Prostate gland (tissue), 2 donors: ENCODE measurements around the gene PCDHGA1. TPM values are rescaled to one million over a fixed set of nuclear protein-coding genes. Genes with fewer than 3 reads are reported as not detected.

Source experiments
- DNase-seq: peaks from one replicate; pipeline ENCODE4 v3.0.0-alpha.2; 2019; ENCODE audit warnings: low spot score
- H3K27ac ChIP-seq, 2 donors: fragments of 200-600 bp; sonication (generic); 2 replicates each; pipeline ENCODE4 v1.5.1; 2017 to 2019
- H3K27me3 ChIP-seq: fragments of 200-600 bp; sonication (generic); replicated peaks from 2 replicates; pipeline ENCODE4 v1.5.1; 2019; ENCODE audit not compliant: insufficient read depth
- H3K36me3 ChIP-seq, 2 donors: fragments of 200-600 bp; sonication (generic); 1 replicate in 1 of 2; 2 replicates in 1 of 2; pipeline versions ENCODE4 v1.5.1 to v1.8.1; 2017 to 2019
- H3K4me1 ChIP-seq: fragments of 200-600 bp; sonication (generic); replicated peaks from 2 replicates; pipeline ENCODE4 v1.5.1; 2019
- H3K4me3 ChIP-seq, 2 donors: fragments of 200-600 bp; sonication (generic); 2 replicates each; pipeline ENCODE4 v1.5.1; 2017 to 2019
- H3K9me3 ChIP-seq: fragments of 200-600 bp; sonication (generic); 2 replicates; pipeline ENCODE4 v1.5.1; 2017
- POLR2A ChIP-seq: fragments of 450-650 bp; IDR thresholded peaks from one replicate; pipeline ENCODE4 v1.6.1; 2016; ENCODE audit warnings: antibody characterized with exemption, mild to moderate bottlenecking
- POLR2AphosphoS5 ChIP-seq: sonication (generic); formaldehyde crosslinking; IDR thresholded peaks from one replicate; pipeline ENCODE4 v1.6.1; 2017; ENCODE audit warnings: antibody characterized with exemption
- WGBS: methylation state at CpG from one replicate; pipeline ENCODE4 v1.1.5; 2018; 5-methylcytosine and 5-hydroxymethylcytosine counted together
- intact Hi-C: fragments of 100-400 bp; cut with DNase I; formaldehyde crosslinking; loops from one replicate; pipeline ENCODE4 v1.14.2; 2022
- total RNA-seq, 2 donors: library from RNA; depleted of rRNA; stranded (reverse); fragments of >200 nt; gene quantifications; one replicate each; pipeline ENCODE4 v1.1.0, GENCODE V29; 2016
- TF ChIP-seq, protein P1 (sequence below), 4 experiments: fragments of 200-600 bp in 2 of 4; fragments of 450-650 bp in 2 of 4; sonication (generic) in 2 of 4; IDR thresholded peaks; 1 replicate in 3 of 4; 2 replicates in 1 of 4; pipeline ENCODE4 v1.5.1; 2016 to 2019; ENCODE audit warnings: antibody characterized with exemption in 4 of 4, mild to moderate bottlenecking in 2 of 4, moderate library complexity in 2 of 4

PCDHGA1 gene
- total RNA-seq, 2 donors from 2014 or later = 0.64 to 4.8 TPM

DNA sequence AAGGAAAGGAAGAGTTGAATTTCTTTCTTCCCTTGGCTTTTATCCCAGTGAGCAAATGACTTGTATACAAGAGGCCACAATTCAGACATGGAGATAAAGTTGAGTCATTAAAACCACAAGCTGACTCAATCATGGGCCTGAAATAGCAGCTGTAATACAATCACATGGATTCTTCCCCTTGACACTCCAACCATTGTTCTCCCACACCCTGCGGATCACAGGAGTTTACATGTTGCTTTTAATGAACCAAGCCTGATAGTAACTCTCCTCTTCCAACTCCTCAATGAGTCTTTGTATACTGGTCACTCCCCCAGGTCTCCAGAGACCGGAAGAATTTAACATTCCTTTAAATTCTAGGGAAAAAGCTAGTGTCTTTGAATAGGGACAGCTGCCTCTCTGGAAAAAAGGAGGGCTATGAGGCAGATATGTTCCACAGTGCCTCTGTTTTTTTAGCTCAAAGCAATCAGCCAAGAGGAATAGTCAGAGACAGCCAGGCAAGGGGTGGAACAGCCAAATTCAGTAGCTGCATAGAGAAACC is 191.0 kb downstream of the PCDHGA1 start:
- Histone ChIP-seq H3K36me3 (no peaks in the 10 kb centered on the region), H3K4me1 (no peaks in the 10 kb centered on the region), H3K27me3 (no peaks in the 10 kb centered on the region), H3K27ac (peak overlapping the region; percentile 10 to 28), H3K4me3 (no peak overlapping the region), H3K9me3 (no peaks in the 10 kb centered on the region)
- TF ChIP-seq POLR2A (peak; percentile 32), POLR2AphosphoS5 (peak; percentile 34)
- TF ChIP-seq, protein P1, sequence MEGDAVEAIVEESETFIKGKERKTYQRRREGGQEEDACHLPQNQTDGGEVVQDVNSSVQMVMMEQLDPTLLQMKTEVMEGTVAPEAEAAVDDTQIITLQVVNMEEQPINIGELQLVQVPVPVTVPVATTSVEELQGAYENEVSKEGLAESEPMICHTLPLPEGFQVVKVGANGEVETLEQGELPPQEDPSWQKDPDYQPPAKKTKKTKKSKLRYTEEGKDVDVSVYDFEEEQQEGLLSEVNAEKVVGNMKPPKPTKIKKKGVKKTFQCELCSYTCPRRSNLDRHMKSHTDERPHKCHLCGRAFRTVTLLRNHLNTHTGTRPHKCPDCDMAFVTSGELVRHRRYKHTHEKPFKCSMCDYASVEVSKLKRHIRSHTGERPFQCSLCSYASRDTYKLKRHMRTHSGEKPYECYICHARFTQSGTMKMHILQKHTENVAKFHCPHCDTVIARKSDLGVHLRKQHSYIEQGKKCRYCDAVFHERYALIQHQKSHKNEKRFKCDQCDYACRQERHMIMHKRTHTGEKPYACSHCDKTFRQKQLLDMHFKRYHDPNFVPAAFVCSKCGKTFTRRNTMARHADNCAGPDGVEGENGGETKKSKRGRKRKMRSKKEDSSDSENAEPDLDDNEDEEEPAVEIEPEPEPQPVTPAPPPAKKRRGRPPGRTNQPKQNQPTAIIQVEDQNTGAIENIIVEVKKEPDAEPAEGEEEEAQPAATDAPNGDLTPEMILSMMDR (IDR thresholded peaks at IDR 0.05) = peak in 1 of 4 experiments; percentile 5
- DNase-seq = no peak
- 25% methylated on average over 2 of the region's 2 CpGs for WGBS
- intact Hi-C loops = loop anchor here (10.0 kb wide), 1 partner anchor 107 kb away; the partner anchor contains the start of genes PCDHGA10 and PCDHGB7

DNA sequence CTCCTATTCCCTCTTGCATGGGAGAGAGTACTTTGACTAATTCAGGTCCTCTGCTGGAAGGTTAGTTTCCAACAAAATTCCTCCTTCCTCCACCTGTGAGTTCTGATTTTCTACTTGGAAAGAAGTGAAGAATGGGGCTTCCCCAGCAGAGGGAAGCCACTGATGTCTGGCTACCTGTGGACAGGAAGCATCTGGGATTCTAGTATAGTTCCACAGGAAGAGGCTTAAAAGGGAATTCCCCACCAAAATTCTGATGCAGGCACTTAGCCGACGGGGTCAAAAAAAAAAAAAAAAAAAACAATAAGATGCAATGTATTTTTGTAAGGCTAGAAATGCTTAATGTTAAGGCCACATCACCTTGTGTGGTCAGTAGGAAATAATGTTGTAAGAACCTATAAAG is 192.0 kb downstream of the PCDHGA1 start:
- no peak overlapping the region for H3K27ac ChIP-seq
- intact Hi-C loops = loop anchor here (10.0 kb wide), 1 partner anchor 108 kb away; the partner anchor contains the start of genes PCDHGA10 and PCDHGB7
- no peaks in the 10 kb centered on the region for H3K4me1 ChIP-seq
- H3K9me3 ChIP-seq = no peaks in the 10 kb centered on the region
- TF ChIP-seq, protein P1 (IDR thresholded peaks at IDR 0.05) = no peak
- TF ChIP-seq POLR2A (no peak), POLR2AphosphoS5 (no peak)
- no peaks in the 10 kb centered on the region for H3K27me3 ChIP-seq
- H3K4me3 ChIP-seq = no peak overlapping the region
- DNase-seq = no peak
- WGBS = 64% methylated on average over 2 of the region's 2 CpGs
- no peaks in the 10 kb centered on the region for H3K36me3 ChIP-seq

DNA sequence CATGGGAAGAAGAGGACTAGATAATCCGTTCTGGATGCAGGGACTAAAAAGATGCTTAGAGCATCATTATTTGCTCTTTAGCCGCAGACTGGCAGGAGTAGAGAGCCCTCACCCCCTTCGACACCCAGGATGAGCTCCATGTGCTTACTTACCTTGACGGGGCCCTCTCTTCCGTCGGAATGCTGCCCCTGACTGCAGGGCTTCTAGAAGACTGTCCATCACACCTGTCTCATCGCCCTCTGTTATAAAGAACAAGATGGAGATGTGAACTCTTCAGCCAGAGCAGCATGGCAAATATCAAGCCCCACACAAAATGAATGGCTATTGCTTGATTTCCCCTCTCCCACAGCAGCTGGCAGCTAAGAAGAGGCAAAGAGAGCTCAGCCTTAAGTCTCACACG is 193.7 kb downstream of the PCDHGA1 start:
- DNase-seq = no peak
- intact Hi-C loops = loop anchor here (10.0 kb wide), 1 partner anchor 109 kb away; the partner anchor contains the start of genes PCDHGA10 and PCDHGB7
- TF ChIP-seq POLR2AphosphoS5 (no peak), POLR2A (no peak)
- TF ChIP-seq, protein P1 (IDR thresholded peaks at IDR 0.05) = no peak
- WGBS = 72% methylated on average over 8 of the region's 8 CpGs
- no peak overlapping the region for H3K4me3 ChIP-seq
- H3K36me3 ChIP-seq = no peaks in the 10 kb centered on the region
- H3K27ac ChIP-seq = no peak overlapping the region
- H3K4me1 ChIP-seq = peaks cover 6% of the 10 kb centered on the region
- no peaks in the 10 kb centered on the region for H3K27me3 ChIP-seq
- no peaks in the 10 kb centered on the region for H3K9me3 ChIP-seq

DNA sequence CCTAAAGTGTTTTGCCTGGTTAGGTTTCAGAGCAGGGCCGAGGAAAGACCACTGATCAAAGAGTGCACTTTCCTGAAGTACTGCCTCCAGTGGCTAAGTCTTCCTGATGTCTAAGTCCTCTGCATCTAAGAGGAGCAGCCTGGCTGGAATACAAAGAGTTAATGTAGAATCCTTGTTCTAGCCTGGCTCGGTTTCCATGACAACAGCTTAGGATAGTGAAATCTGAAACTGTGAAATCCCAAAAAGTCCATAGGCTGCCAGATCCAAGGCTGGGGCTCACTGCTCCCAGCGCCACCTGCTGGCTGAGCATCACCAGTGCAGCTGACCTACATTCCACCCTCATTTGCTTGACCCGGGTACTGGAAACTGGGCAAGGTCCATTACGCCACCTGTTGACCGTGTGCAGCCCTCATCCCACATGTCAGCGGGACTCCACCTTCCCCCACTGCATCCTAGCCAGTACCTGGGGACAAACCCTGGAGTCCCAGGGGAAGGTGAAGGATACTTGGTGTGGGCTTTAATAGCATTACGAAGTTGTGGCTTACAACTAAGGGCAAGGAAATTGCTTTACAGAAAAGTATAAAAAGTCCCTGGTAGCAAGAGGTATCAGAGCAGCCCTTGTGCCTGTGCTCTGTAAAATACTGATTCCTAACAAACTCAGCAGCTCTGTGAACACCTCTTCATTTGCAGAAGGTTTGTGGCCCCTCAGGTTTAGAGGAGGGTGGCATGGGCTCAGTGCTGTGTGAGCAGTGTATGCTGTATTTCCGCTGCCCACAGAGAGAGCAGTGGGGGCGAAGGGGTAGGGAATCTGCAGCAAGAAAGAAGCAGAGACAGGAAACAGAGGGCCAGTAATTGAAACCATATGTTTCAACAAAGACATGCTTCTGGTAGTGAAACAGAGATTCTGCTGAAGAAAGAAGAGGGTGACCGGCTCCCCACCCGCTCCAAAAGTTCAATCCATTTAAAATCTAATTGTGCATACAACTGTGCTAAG is 194.6 kb downstream of the PCDHGA1 start:
- Histone ChIP-seq H3K36me3 (no peaks in the 10 kb centered on the region), H3K9me3 (no peaks in the 10 kb centered on the region), H3K4me1 (peaks cover 6% of the 10 kb centered on the region), H3K4me3 (no peak overlapping the region), H3K27ac (peak overlapping the region; percentile 51 to 56), H3K27me3 (no peaks in the 10 kb centered on the region)
- DNase-seq = peak; percentile 74
- TF ChIP-seq POLR2AphosphoS5 = peak; percentile 79
- TF ChIP-seq POLR2A = no peak
- TF ChIP-seq, protein P1 (IDR thresholded peaks at IDR 0.05) = peak; percentile 97 to 99 (median 99)
- intact Hi-C loops = loop anchor here (1.0 to 10.0 kb wide), 2 partner anchors 50 to 110 kb away; partner anchors contain the start of genes PCDHGA10, PCDHGB7 and PCDHGC3
- WGBS = 36% methylated on average over 12 of the region's 12 CpGs
